Sigmoid colon (tissue), 4 donors: Measurements from ENCODE around the gene BCR.

ENCODE experiments used
- EP300 ChIP-seq, 4 donors: sonication (generic); formaldehyde crosslinking; IDR thresholded peaks; one replicate each; pipeline ENCODE4 v1.6.1; 2017; ENCODE audit warnings: antibody characterized with exemption in 4 of 4
- POLR2A ChIP-seq, 2 donors: fragments of 450-650 bp; IDR thresholded peaks; one replicate each; pipeline ENCODE4 v1.6.1; 2016; ENCODE audit warnings: antibody characterized with exemption in 2 of 2, mild to moderate bottlenecking in 2 of 2, moderate library complexity in 2 of 2
- POLR2AphosphoS5 ChIP-seq, 4 donors: sonication (generic); formaldehyde crosslinking; IDR thresholded peaks; one replicate each; pipeline ENCODE4 v1.6.1; 2017; ENCODE audit warnings: antibody characterized with exemption in 4 of 4
- TF ChIP-seq, protein P1 (sequence below), 4 experiments: fragments of 450-650 bp in 3 of 4; fragments of 200-600 bp in 1 of 4; IDR thresholded peaks; one replicate each; pipeline ENCODE4 v1.5.1; 2016 to 2019; ENCODE audit warnings: antibody characterized with exemption in 4 of 4, mild to moderate bottlenecking in 3 of 4, moderate library complexity in 2 of 4

DNA sequence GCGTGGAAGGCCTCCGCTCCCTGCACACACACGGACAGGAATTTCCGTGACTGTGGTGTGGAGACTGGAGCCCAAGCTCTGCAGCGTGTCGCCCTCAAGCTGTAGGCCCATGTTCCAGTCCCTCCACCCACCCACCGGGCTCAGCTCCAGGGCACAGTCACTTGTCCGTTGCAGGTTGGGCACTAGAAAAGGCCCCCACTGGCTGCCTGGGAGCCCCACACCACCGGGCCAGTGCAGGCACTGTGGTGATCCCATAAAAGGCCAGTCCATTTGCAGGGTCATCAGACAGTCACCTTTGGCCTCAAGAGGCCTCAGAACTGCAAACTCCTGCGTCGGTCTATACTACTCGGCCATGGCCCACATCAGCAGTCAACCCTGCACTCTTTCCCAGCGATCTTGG is 18.7 kb upstream of the BCR start:
- TF ChIP-seq, protein P1, sequence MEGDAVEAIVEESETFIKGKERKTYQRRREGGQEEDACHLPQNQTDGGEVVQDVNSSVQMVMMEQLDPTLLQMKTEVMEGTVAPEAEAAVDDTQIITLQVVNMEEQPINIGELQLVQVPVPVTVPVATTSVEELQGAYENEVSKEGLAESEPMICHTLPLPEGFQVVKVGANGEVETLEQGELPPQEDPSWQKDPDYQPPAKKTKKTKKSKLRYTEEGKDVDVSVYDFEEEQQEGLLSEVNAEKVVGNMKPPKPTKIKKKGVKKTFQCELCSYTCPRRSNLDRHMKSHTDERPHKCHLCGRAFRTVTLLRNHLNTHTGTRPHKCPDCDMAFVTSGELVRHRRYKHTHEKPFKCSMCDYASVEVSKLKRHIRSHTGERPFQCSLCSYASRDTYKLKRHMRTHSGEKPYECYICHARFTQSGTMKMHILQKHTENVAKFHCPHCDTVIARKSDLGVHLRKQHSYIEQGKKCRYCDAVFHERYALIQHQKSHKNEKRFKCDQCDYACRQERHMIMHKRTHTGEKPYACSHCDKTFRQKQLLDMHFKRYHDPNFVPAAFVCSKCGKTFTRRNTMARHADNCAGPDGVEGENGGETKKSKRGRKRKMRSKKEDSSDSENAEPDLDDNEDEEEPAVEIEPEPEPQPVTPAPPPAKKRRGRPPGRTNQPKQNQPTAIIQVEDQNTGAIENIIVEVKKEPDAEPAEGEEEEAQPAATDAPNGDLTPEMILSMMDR (IDR thresholded peaks at IDR 0.05): no peak
- no peak for TF ChIP-seq POLR2AphosphoS5 (IDR thresholded peaks at IDR 0.05)
- no peak for TF ChIP-seq EP300 (IDR thresholded peaks at IDR 0.05)
- no peak for TF ChIP-seq POLR2A (IDR thresholded peaks at IDR 0.05)
